Natural killer cell (primary cell): Measurements from ENCODE around the gene PPP2R3B. TPM values are rescaled to one million over a fixed set of nuclear protein-coding genes. Genes with fewer than 3 reads are reported as not detected.
A peak's percentile ranks its signal among the peaks of the same experiment; 100 is the strongest.

Experiments
- ATAC-seq, 3 donors: fragments of 150-1000 bp in 2 of 3; fragments of 200-7000 bp in 1 of 3; cut with Tn5 transposase; 1 replicate in 1 of 3; 2 replicates in 2 of 3; pipeline ENCODE4 v1.10.0; 2021; ENCODE audit warnings: mild to moderate bottlenecking in 2 of 3, moderate library complexity in 2 of 3
- DNase-seq, 2 donors: peaks; one replicate each; pipeline versions ENCODE4 v3.0.0 to v3.0.0-alpha.2; 2013 to 2021; ENCODE audit warnings: mixed read lengths in 1 of 2
- H3K27ac ChIP-seq: one replicate; pipeline ENCODE4 v1.5.1; 2013; ENCODE audit warnings: mild to moderate bottlenecking, low read length
- H3K27me3 ChIP-seq: one replicate; pipeline ENCODE4 v1.6.1; 2013; ENCODE audit warnings: low read length; ENCODE audit not compliant: control insufficient read depth, insufficient read depth
- H3K36me3 ChIP-seq: one replicate; pipeline ENCODE4 v1.6.1; 2013; ENCODE audit warnings: low read length; ENCODE audit not compliant: control insufficient read depth, insufficient read depth
- H3K4me1 ChIP-seq: one replicate; pipeline ENCODE4 v1.6.1; 2013; ENCODE audit warnings: low read length; ENCODE audit not compliant: control insufficient read depth, insufficient read depth
- H3K4me3 ChIP-seq: one replicate; pipeline ENCODE4 v1.5.1; 2013; ENCODE audit warnings: low read length
- H3K9me3 ChIP-seq: one replicate; pipeline ENCODE4 v1.6.1; 2013; ENCODE audit warnings: low read length; ENCODE audit not compliant: control insufficient read depth, insufficient read depth
- H3K27ac Mint-ChIP-seq, 2 donors: one replicate each; pipeline ENCODE4 v1.8.0; 2022; ENCODE audit warnings: mild to moderate bottlenecking in 2 of 2, mixed read lengths in 2 of 2, moderate library complexity in 1 of 2
- H3K27me3 Mint-ChIP-seq, 2 donors: one replicate each; pipeline ENCODE4 v1.8.0; 2022; ENCODE audit warnings: low read depth in 2 of 2, mixed read lengths in 2 of 2
- H3K36me3 Mint-ChIP-seq: one replicate; pipeline ENCODE4 v1.8.0; 2022; ENCODE audit warnings: mixed read lengths
- H3K4me1 Mint-ChIP-seq, 2 donors: one replicate each; pipeline ENCODE4 v1.8.0; 2022; ENCODE audit warnings: mixed read lengths in 2 of 2
- H3K4me3 Mint-ChIP-seq: one replicate; pipeline ENCODE4 v1.8.0; 2022; ENCODE audit warnings: mild to moderate bottlenecking, moderate library complexity, mixed read lengths
- H3K9me3 Mint-ChIP-seq, 2 donors: one replicate each; pipeline ENCODE4 v1.8.0; 2022; ENCODE audit warnings: mixed read lengths in 2 of 2
- WGBS: methylation state at CpG from one replicate; pipeline ENCODE4 v1.1.7; 2013; ENCODE audit warnings: missing lambda C conversion rate; ENCODE audit not compliant: insufficient coverage; 5-methylcytosine and 5-hydroxymethylcytosine counted together
- intact Hi-C: fragments of 100-400 bp; cut with micrococcal nuclease; formaldehyde crosslinking; loops from one replicate; pipeline ENCODE4 v1.14.2; 2022
- total RNA-seq, 4 donors: library from RNA; stranded (reverse); fragments of 120-200 nt in 1 of 4; gene quantifications; one replicate each; pipeline versions ENCODE4 v1.2.3 to v1.2.4, GENCODE V29; 2013 to 2022
- TF ChIP-seq, protein P1 (sequence below): fragments of 200-600 bp; IDR thresholded peaks from one replicate; pipeline ENCODE4 v1.8.0; 2022; ENCODE audit warnings: antibody characterized with exemption

Gene PPP2R3B
- total RNA-seq, 3 donors from 2014 or later (not counting 1 experiment from before 2014, with no cell fraction given): 14.0 to 19.4 (median 14.6) TPM

DNA sequence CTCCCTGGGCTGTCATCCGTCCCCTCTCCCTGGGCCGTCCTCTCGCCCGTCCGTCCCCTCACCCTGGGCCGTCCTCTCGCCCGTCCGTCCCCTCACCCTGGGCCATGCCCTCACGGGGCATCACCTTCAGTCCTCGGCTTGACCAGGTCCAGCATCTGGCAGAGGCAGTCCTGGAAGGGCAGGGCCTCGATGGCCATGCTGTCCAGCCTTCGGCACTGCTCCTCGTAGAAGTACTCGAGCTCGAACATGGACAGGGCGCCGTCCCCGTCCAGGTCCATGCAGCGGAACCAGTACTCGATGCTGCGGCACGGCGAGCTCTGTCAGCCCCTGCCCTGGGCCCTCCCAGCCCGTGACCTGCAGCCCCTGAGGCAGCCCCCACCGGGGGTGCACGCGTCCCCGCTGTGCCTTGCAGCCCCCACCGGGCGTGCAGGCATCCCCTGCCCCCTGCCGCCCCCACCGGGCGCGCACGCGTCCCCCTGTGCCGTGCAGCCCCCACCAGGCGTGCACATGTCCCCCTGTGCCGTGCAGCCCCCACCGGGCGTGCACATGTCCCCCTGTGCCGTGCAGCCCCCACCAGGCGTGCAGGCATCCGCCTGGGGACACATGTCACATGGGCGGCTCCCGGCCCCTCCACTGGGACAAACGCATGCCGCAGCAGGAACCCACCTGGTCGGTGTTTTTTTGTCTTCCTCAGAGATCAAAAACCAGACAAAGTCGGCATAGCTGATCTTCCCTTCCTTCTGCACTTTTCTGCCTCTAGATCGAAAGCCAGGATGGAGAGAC, 45.9 kb downstream of the PPP2R3B start:
- Histone ChIP-seq H3K9me3 (no peaks in the 10 kb centered on the region), H3K36me3 (no peaks in the 10 kb centered on the region), H3K4me1 (no peaks in the 10 kb centered on the region), H3K27me3 (no peaks in the 10 kb centered on the region), H3K4me3 (no peak overlapping the region), H3K27ac (no peak overlapping the region)
- TF ChIP-seq, protein P1, sequence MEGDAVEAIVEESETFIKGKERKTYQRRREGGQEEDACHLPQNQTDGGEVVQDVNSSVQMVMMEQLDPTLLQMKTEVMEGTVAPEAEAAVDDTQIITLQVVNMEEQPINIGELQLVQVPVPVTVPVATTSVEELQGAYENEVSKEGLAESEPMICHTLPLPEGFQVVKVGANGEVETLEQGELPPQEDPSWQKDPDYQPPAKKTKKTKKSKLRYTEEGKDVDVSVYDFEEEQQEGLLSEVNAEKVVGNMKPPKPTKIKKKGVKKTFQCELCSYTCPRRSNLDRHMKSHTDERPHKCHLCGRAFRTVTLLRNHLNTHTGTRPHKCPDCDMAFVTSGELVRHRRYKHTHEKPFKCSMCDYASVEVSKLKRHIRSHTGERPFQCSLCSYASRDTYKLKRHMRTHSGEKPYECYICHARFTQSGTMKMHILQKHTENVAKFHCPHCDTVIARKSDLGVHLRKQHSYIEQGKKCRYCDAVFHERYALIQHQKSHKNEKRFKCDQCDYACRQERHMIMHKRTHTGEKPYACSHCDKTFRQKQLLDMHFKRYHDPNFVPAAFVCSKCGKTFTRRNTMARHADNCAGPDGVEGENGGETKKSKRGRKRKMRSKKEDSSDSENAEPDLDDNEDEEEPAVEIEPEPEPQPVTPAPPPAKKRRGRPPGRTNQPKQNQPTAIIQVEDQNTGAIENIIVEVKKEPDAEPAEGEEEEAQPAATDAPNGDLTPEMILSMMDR: no peak
- Mint-ChIP-seq H3K27me3 (no peaks in the 10 kb centered on the region), H3K36me3 (no peaks in the 10 kb centered on the region), H3K4me3 (no peak overlapping the region), H3K9me3 (peaks cover 2 to 3% of the 10 kb centered on the region in 2 donors), H3K27ac (no peak overlapping the region), H3K4me1 (peaks cover 0 to 5% of the 10 kb centered on the region in 2 donors)
- 95% methylated on average over 50 of the region's 52 CpGs for WGBS
- no peak for ATAC-seq
- intact Hi-C loops: loop anchor here (10.0 kb wide), 1 partner anchor 64 kb away; no protein-coding TSS in a partner anchor
- DNase-seq: peak in 1 of 2 donors; percentile 13

DNA sequence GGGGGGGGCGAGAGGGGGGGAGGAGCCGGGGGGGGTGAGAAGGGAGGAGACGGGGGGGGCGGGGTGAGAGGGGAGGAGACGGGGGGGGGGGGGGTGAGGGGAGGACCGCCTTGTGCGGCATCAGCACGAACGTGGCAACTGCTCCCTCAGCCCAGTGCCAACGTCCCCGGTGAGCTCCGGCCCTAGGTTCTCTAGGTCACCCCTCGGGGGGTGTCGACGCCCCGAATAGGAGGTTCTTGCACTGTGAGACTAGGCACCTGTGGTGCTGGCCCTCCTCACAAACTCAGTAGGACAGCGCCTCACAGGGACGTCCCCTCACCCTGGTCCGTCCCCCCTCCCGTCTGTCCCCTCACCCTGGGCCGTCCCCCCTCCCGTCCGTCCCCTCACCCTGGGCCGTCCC, 46.6 kb downstream of the PPP2R3B start:
- no peaks in the 10 kb centered on the region for H3K36me3 ChIP-seq
- ATAC-seq: no peak
- no peak overlapping the region for H3K4me3 ChIP-seq

DNA sequence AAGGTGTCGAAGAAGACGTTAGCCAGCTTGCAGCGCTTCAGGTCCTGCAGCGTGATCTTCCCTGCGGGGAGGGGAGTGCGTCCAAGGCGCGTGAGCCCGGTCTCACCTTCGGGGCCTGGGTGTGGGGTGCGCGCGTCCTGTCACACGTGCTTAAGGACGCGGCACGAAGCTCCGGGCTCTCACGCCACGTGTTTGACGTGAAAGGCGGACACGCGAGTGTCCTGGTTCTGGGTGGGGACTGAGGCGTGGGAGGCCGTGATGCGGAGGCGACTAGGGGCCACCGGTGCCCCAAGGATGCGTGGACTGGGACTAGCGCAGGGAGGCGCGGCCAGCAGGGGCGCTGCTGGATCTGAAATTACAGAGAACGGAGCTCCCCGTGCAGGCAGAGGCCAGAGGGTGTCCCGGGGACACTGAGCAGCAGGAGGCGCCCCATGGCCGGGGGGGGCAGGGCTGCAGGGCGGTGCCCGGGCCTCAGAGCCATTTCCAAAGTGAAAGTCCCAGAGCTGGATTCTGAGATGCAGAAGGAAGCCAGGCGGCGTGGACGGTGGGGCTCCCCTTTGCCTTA, 47.8 kb downstream of the PPP2R3B start:
- H3K27ac ChIP-seq: no peak overlapping the region
- Mint-ChIP-seq H3K36me3 (no peaks in the 10 kb centered on the region), H3K9me3 (peaks cover 2 to 3% of the 10 kb centered on the region in 2 donors), H3K4me3 (no peak overlapping the region), H3K4me1 (no peaks in the 10 kb centered on the region), H3K27ac (peak overlapping the region in 1 of 2 donors; percentile 40), H3K27me3 (no peaks in the 10 kb centered on the region)
- WGBS: 97% methylated on average over 41 of the region's 44 CpGs
- intact Hi-C loops: no loop called here
- DNase-seq (peak in 1 of 2 donors; percentile 35), ATAC-seq (peak in 1 of 3 donors; percentile 48)
- no peaks in the 10 kb centered on the region for H3K9me3 ChIP-seq
- TF ChIP-seq, protein P1: no peak
- H3K36me3 ChIP-seq: no peaks in the 10 kb centered on the region
- H3K4me1 ChIP-seq: no peaks in the 10 kb centered on the region
- no peak overlapping the region for H3K4me3 ChIP-seq
- no peaks in the 10 kb centered on the region for H3K27me3 ChIP-seq

More for the DNA sequence above, 46.6 kb downstream of the PPP2R3B start:
- 80% methylated on average over 14 of the region's 24 CpGs for WGBS
- no peaks in the 10 kb centered on the region for H3K4me1 ChIP-seq
- no peak overlapping the region for H3K27ac ChIP-seq
- TF ChIP-seq, protein P1: no peak
- no peak overlapping the region for H3K27ac Mint-ChIP-seq
- H3K4me3 Mint-ChIP-seq: no peak overlapping the region
- no peaks in the 10 kb centered on the region for H3K27me3 ChIP-seq
- H3K4me1 Mint-ChIP-seq: peaks cover 0 to 2% of the 10 kb centered on the region in 2 donors
- intact Hi-C loops: loop anchor here (10.0 kb wide), 1 partner anchor 65 kb away; no protein-coding TSS in a partner anchor
- H3K9me3 Mint-ChIP-seq: peaks cover 2 to 3% of the 10 kb centered on the region in 2 donors
- no peaks in the 10 kb centered on the region for H3K9me3 ChIP-seq
- DNase-seq: peak in 1 of 2 donors; percentile 11
- no peaks in the 10 kb centered on the region for H3K27me3 Mint-ChIP-seq
- no peaks in the 10 kb centered on the region for H3K36me3 Mint-ChIP-seq
